Measurements from ENCODE around the gene LCMT1.
"Not testable (repeated sequence)": the region's sequence is repeated elsewhere in the genome, so short reads cannot be mapped to it uniquely, and the experiment has no call there.

The LCMT1 gene
- total RNA-seq, result 16.4 to 20.3 (median 17.5) reads per million in 3 donors

- peak within 1 kb of the TSS; percentile 91 for H3K4me3 ChIP-seq (ENCODE audit: insufficient read depth, low read depth, low read length, poor library complexity, severe bottlenecking)
- peak; percentile 78 to 88 (median 88) for DNase-seq
- peak within 1 kb of the TSS; percentile 69 for H3K27ac ChIP-seq (ENCODE audit: insufficient read depth, low read length, poor library complexity, severe bottlenecking)
- no peaks in the 10 kb centered on the region for H3K27me3 ChIP-seq (replicated peaks; ENCODE audit: control insufficient read depth, insufficient read depth, low read length, poor library complexity, severe bottlenecking)
- H3K4me1 ChIP-seq (ENCODE audit: control insufficient read depth, insufficient read depth, low read length, poor library complexity, severe bottlenecking), result peaks cover 17% of the 10 kb centered on the region
- H3K36me3 ChIP-seq (ENCODE audit: control insufficient read depth, insufficient read depth, low read length), result no peaks in the 10 kb centered on the region
- H3K9me3 ChIP-seq (ENCODE audit: control insufficient read depth, low read length), result no peaks in the 10 kb centered on the region
Observed at GRCh38 chr16:25111403-25112166, at the start of gene LCMT1. LCMT1 (plus strand) TSS chr16:25111742; CDS start chr16:25111884, 142 bp downstream.

GRCh38 chr16:25063102-25063501, 48.4 kb upstream of the LCMT1 start:
- no peaks in the 10 kb centered on the region for H3K36me3 ChIP-seq (ENCODE audit: control insufficient read depth, insufficient read depth, low read length)
- no peaks in the 10 kb centered on the region for H3K9me3 ChIP-seq (ENCODE audit: control insufficient read depth, low read length)
- H3K4me1 ChIP-seq (ENCODE audit: control insufficient read depth, insufficient read depth, low read length, poor library complexity, severe bottlenecking), result peaks cover 31% of the 10 kb centered on the region
- H3K4me3 ChIP-seq (ENCODE audit: insufficient read depth, low read depth, low read length, poor library complexity, severe bottlenecking), result no peak overlapping the region
- no peak overlapping the region for H3K27ac ChIP-seq (ENCODE audit: insufficient read depth, low read length, poor library complexity, severe bottlenecking)
- no peak for DNase-seq
- H3K27me3 ChIP-seq (replicated peaks; ENCODE audit: control insufficient read depth, insufficient read depth, low read length, poor library complexity, severe bottlenecking), result no peaks in the 10 kb centered on the region

- H3K9me3 ChIP-seq (ENCODE audit: control insufficient read depth, low read length), result no peaks in the 10 kb centered on the region
- H3K36me3 ChIP-seq (ENCODE audit: control insufficient read depth, insufficient read depth, low read length), result no peaks in the 10 kb centered on the region
- DNase-seq, result no peak
- H3K27me3 ChIP-seq (replicated peaks; ENCODE audit: control insufficient read depth, insufficient read depth, low read length, poor library complexity, severe bottlenecking), result no peaks in the 10 kb centered on the region
- H3K27ac ChIP-seq (ENCODE audit: insufficient read depth, low read length, poor library complexity, severe bottlenecking), result no peak overlapping the region
- H3K4me1 ChIP-seq (ENCODE audit: control insufficient read depth, insufficient read depth, low read length, poor library complexity, severe bottlenecking), result peaks cover 31% of the 10 kb centered on the region
- no peak overlapping the region for H3K4me3 ChIP-seq (ENCODE audit: insufficient read depth, low read depth, low read length, poor library complexity, severe bottlenecking)
Observed at GRCh38 chr16:25063865-25064264, 47.7 kb upstream of the LCMT1 start.

DNA sequence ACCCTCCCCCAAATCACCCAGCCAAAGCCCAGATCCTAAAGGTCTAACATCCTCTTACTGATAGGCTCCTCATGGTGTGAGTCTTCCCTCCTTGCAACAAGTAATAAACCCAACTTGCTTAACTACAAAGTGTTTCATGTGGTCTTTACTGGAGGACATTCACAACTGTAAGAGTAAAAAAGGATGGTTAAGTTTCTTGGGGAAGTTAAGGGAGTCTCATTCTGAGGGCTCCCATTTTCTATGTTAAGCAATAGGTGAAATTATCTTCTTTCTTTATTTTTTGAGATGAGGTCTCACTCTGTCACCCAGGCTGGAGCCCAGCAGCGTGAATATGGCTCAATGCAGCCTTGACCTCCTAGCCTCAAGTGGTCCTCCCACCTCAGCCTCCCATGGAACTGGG, 47.3 kb upstream of the LCMT1 start:
- H3K27me3 ChIP-seq (replicated peaks; ENCODE audit: control insufficient read depth, insufficient read depth, low read length, poor library complexity, severe bottlenecking); DNase-seq; H3K9me3 ChIP-seq (ENCODE audit: control insufficient read depth, low read length); H3K36me3 ChIP-seq (ENCODE audit: control insufficient read depth, insufficient read depth, low read length); H3K4me3 ChIP-seq (ENCODE audit: insufficient read depth, low read depth, low read length, poor library complexity, severe bottlenecking); H3K27ac ChIP-seq (ENCODE audit: insufficient read depth, low read length, poor library complexity, severe bottlenecking): not testable (repeated sequence)
- peaks cover 31% of the 10 kb centered on the region for H3K4me1 ChIP-seq (ENCODE audit: control insufficient read depth, insufficient read depth, low read length, poor library complexity, severe bottlenecking)

DNA sequence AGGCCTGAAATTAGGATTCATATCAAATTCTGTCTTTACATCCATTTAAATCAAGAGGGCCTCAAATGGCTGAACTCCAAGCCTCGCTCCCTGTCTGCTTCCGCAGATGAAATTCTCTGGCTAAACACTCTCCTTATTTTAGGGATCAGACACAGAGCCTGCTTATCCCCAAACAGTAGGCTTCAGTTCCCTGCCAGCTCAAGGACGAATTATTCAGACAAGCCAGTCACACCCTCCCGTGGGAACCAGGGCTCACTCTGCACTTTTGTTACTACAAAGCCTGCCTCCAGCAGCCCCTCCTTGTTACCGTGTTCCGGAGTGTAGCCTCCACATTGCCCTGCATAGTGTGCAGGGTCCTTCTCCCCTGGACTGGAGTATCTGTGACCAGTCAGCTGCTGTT, 46.6 kb upstream of the LCMT1 start:
- H3K27ac ChIP-seq (ENCODE audit: insufficient read depth, low read length, poor library complexity, severe bottlenecking), result no peak overlapping the region

GRCh38 chr16:25065899-25066298, 45.6 kb upstream of the LCMT1 start:
- Histone ChIP-seq H3K4me1 (ENCODE audit: control insufficient read depth, insufficient read depth, low read length, poor library complexity, severe bottlenecking) (peaks cover 27% of the 10 kb centered on the region), H3K9me3 (ENCODE audit: control insufficient read depth, low read length) (no peaks in the 10 kb centered on the region), H3K36me3 (ENCODE audit: control insufficient read depth, insufficient read depth, low read length) (no peaks in the 10 kb centered on the region), H3K4me3 (ENCODE audit: insufficient read depth, low read depth, low read length, poor library complexity, severe bottlenecking) (no peak overlapping the region), H3K27me3 (replicated peaks; ENCODE audit: control insufficient read depth, insufficient read depth, low read length, poor library complexity, severe bottlenecking) (no peaks in the 10 kb centered on the region), H3K27ac (ENCODE audit: insufficient read depth, low read length, poor library complexity, severe bottlenecking) (peak overlapping the region; percentile 71)
- DNase-seq, result no peak

More for the DNA sequence above, 46.6 kb upstream of the LCMT1 start:
- Histone ChIP-seq H3K4me3 (ENCODE audit: insufficient read depth, low read depth, low read length, poor library complexity, severe bottlenecking) (no peak overlapping the region), H3K27me3 (replicated peaks; ENCODE audit: control insufficient read depth, insufficient read depth, low read length, poor library complexity, severe bottlenecking) (no peaks in the 10 kb centered on the region), H3K36me3 (ENCODE audit: control insufficient read depth, insufficient read depth, low read length) (no peaks in the 10 kb centered on the region), H3K4me1 (ENCODE audit: control insufficient read depth, insufficient read depth, low read length, poor library complexity, severe bottlenecking) (peaks cover 31% of the 10 kb centered on the region), H3K9me3 (ENCODE audit: control insufficient read depth, low read length) (no peaks in the 10 kb centered on the region)
- DNase-seq, result no peak

DNA sequence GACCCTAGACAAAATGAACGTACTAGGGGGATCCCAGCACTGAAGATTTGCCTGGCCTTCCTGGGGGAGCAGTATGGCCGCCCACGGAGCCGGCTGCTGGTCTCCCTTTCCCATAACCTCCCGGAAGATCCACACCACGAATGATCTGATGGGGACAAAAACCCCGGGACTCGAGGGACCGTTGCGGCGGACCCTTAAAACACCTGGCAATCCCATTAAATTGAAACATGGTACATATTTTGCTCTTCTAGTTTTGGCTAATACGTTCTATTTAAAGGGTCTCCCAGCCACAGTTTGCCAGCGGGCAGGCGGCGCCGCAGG, 45.2 kb upstream of the LCMT1 start:
- Histone ChIP-seq H3K4me1 (ENCODE audit: control insufficient read depth, insufficient read depth, low read length, poor library complexity, severe bottlenecking) (peaks cover 25% of the 10 kb centered on the region), H3K4me3 (ENCODE audit: insufficient read depth, low read depth, low read length, poor library complexity, severe bottlenecking) (peak overlapping the region; percentile 78)

GRCh38 chr16:25066747-25067631, 44.6 kb upstream of the LCMT1 start:
- H3K9me3 ChIP-seq (ENCODE audit: control insufficient read depth, low read length), result no peaks in the 10 kb centered on the region
- H3K27me3 ChIP-seq (replicated peaks; ENCODE audit: control insufficient read depth, insufficient read depth, low read length, poor library complexity, severe bottlenecking), result no peaks in the 10 kb centered on the region
- H3K4me3 ChIP-seq (ENCODE audit: insufficient read depth, low read depth, low read length, poor library complexity, severe bottlenecking), result peak overlapping the region; percentile 78
- H3K36me3 ChIP-seq (ENCODE audit: control insufficient read depth, insufficient read depth, low read length), result no peaks in the 10 kb centered on the region
- DNase-seq, result peak; percentile 73 to 75 (median 75)
- H3K4me1 ChIP-seq (ENCODE audit: control insufficient read depth, insufficient read depth, low read length, poor library complexity, severe bottlenecking), result peaks cover 19% of the 10 kb centered on the region
- H3K27ac ChIP-seq (ENCODE audit: insufficient read depth, low read length, poor library complexity, severe bottlenecking), result peak overlapping the region; percentile 71

More for the DNA sequence above, 45.2 kb upstream of the LCMT1 start:
- no peak for DNase-seq
- H3K27me3 ChIP-seq (replicated peaks; ENCODE audit: control insufficient read depth, insufficient read depth, low read length, poor library complexity, severe bottlenecking), result no peaks in the 10 kb centered on the region
- H3K36me3 ChIP-seq (ENCODE audit: control insufficient read depth, insufficient read depth, low read length), result no peaks in the 10 kb centered on the region
- H3K9me3 ChIP-seq (ENCODE audit: control insufficient read depth, low read length), result no peaks in the 10 kb centered on the region
- peak overlapping the region; percentile 71 for H3K27ac ChIP-seq (ENCODE audit: insufficient read depth, low read length, poor library complexity, severe bottlenecking)

DNA sequence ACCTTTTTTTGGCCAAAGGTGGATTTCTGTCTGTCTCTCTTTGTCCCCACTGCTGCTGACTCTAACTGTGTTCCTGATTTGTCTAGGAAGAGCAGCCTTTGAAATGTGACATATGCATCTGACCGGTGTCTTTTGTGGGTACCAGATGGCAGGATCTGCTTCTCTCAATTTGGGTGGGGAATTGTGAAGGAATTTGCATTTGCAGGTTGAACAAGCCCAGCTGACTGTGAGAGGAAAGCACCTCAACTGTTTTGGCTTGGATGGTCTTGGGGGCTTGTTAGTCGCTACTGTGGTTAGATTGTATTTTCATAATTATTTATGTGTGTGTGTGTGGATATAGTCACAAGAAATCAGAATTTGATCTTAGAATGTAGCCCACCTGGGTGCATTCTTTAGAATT, 37.7 kb upstream of the LCMT1 start:
- H3K9me3 ChIP-seq (ENCODE audit: control insufficient read depth, low read length), result no peaks in the 10 kb centered on the region
- no peak overlapping the region for H3K27ac ChIP-seq (ENCODE audit: insufficient read depth, low read length, poor library complexity, severe bottlenecking)
- no peak overlapping the region for H3K4me3 ChIP-seq (ENCODE audit: insufficient read depth, low read depth, low read length, poor library complexity, severe bottlenecking)
- no peaks in the 10 kb centered on the region for H3K4me1 ChIP-seq (ENCODE audit: control insufficient read depth, insufficient read depth, low read length, poor library complexity, severe bottlenecking)
- H3K36me3 ChIP-seq (ENCODE audit: control insufficient read depth, insufficient read depth, low read length), result no peaks in the 10 kb centered on the region
- no peak for DNase-seq
- H3K27me3 ChIP-seq (replicated peaks; ENCODE audit: control insufficient read depth, insufficient read depth, low read length, poor library complexity, severe bottlenecking), result no peaks in the 10 kb centered on the region
